OCI-LY1 (cell line): ENCODE data around the gene COX6B1.

Experiments
- CTCF ChIP-seq: fragments of 200-600 bp; sonication (generic), shearing (Covaris generic); IDR thresholded peaks from 2 replicates; pipeline ENCODE4 v1.5.1; 2017; ENCODE audit warnings: mild to moderate bottlenecking, antibody characterized with exemption, low read length, moderate library complexity, mixed read lengths
- EZH2 ChIP-seq: fragments of 200-600 bp; sonication (generic), shearing (Covaris generic); IDR thresholded peaks from 2 replicates; pipeline ENCODE4 v1.8.0; 2017; ENCODE audit warnings: borderline replicate concordance, mixed run types, mild to moderate bottlenecking, antibody characterized with exemption, low read length, moderate library complexity, mixed read lengths

GRCh38 chr19:35656700-35657099, 8.6 kb downstream of the COX6B1 start:
- no peak for TF ChIP-seq EZH2
- no peak for TF ChIP-seq CTCF
